OCI-LY3 (cell line): ENCODE data around the gene FGD6.
"Not testable (repeated sequence)": the region's sequence is repeated elsewhere in the genome, so short reads cannot be mapped to it uniquely, and the experiment has no call there.

ENCODE experiments used
- H2AFZ ChIP-seq: fragments of 200-600, 300-600 bp; shearing (Covaris generic); 2 replicates; pipeline ENCODE4 v1.6.0; 2014; ENCODE audit warnings: antibody characterized with exemption, low read depth, low read length
- H3K27ac ChIP-seq: fragments of 200-600, 300-600 bp; sonication (generic); 2 replicates; pipeline ENCODE4 v1.5.1; 2014; ENCODE audit warnings: mild to moderate bottlenecking, low read length, moderate library complexity, mixed read lengths
- H3K27me3 ChIP-seq: fragments of 200-600, 300-600 bp; sonication (generic); 2 replicates; pipeline ENCODE4 v1.6.1; 2014; ENCODE audit warnings: low read depth, low read length, mixed read lengths
- H3K36me3 ChIP-seq: fragments of 200-600, 300-600 bp; sonication (generic); replicated peaks from 2 replicates; pipeline ENCODE3; 2014; ENCODE audit warnings: low read depth, low read length, mixed read lengths
- H3K4me1 ChIP-seq: fragments of 300-600, 200-600 bp; sonication (generic); 2 replicates; pipeline ENCODE4 v1.6.1; 2014; ENCODE audit warnings: low read length, mixed read lengths
- H3K4me2 ChIP-seq: fragments of 200-600, 300-600 bp; sonication (generic); 2 replicates; pipeline ENCODE4 v1.6.1; 2014; ENCODE audit warnings: low read length, mixed read lengths
- H3K4me3 ChIP-seq: fragments of 300-600, 200-600 bp; sonication (generic); 2 replicates; pipeline ENCODE4 v1.5.1; 2014; ENCODE audit warnings: antibody characterized with exemption, mild to moderate bottlenecking, low read length, moderate library complexity
- H3K79me2 ChIP-seq: fragments of 300-600, 200-600 bp; shearing (Covaris generic); 2 replicates; pipeline ENCODE4 v1.6.1; 2014; ENCODE audit warnings: mild to moderate bottlenecking, low read length, mixed read lengths
- H3K9ac ChIP-seq: fragments of 300-600, 200-600 bp; shearing (Covaris generic); 2 replicates; pipeline ENCODE4 v1.6.0; 2014; ENCODE audit warnings: mild to moderate bottlenecking, low read length, moderate library complexity
- H3K9me3 ChIP-seq: fragments of 200-600, 300-600 bp; shearing (Covaris generic); 2 replicates; pipeline ENCODE4 v1.6.1; 2014; ENCODE audit warnings: low read length, mixed read lengths; ENCODE audit not compliant: insufficient read depth
- H4K20me1 ChIP-seq: fragments of 200-600, 300-600 bp; sonication (generic); 2 replicates; pipeline ENCODE4 v1.6.1; 2016; ENCODE audit warnings: low read length, mixed read lengths; ENCODE audit not compliant: insufficient read depth
- CTCF ChIP-seq: fragments of 200-600, 300-600 bp; sonication (generic); IDR thresholded peaks from 2 replicates; pipeline ENCODE4 v1.5.1; 2014; ENCODE audit warnings: antibody characterized with exemption, low read length, low read depth
- EZH2phosphoT487 ChIP-seq: fragments of 200-600 bp; shearing (Covaris generic); IDR thresholded peaks from 2 replicates; pipeline ENCODE4 v1.6.1; 2018; ENCODE audit warnings: antibody characterized with exemption, mixed run types, low read depth

FGD6 gene

GRCh38 chr12:95240556-95240955 is 23.3 kb upstream of the FGD6 start:
- Histone ChIP-seq H3K27ac (no peak overlapping the region), H4K20me1 (peaks cover 8% of the 10 kb centered on the region; the same call in 1 of the 2 replicates), H3K79me2 (peaks cover 4% of the 10 kb centered on the region; the same call in 1 of the 2 replicates), H3K9me3 (no peaks in the 10 kb centered on the region), H3K4me1 (0 out of 2 replicates have a peak, but pooled peaks cover 3% of the 10 kb centered on the region), H3K9ac (no peak overlapping the region), H2AFZ (no peak overlapping the region), H3K4me2 (no peak overlapping the region), H3K27me3 (no peaks in the 10 kb centered on the region), H3K36me3 (peaks cover 4% of the 10 kb centered on the region), H3K4me3 (no peak overlapping the region)
- TF ChIP-seq EZH2phosphoT487 (no peak), CTCF (no peak)

GRCh38 chr12:95239835-95240234 is 22.6 kb upstream of the FGD6 start:
- not testable (repeated sequence) for H2AFZ ChIP-seq, H3K4me2 ChIP-seq, H3K27me3 ChIP-seq

GRCh38 chr12:95239216-95239615 is 21.9 kb upstream of the FGD6 start:
- Histone ChIP-seq H3K79me2 (peaks cover 4% of the 10 kb centered on the region; the same call in 1 of the 2 replicates), H3K9ac (no peak overlapping the region), H3K27ac (no peak overlapping the region), H3K27me3 (no peaks in the 10 kb centered on the region), H3K9me3 (no peaks in the 10 kb centered on the region), H3K4me1 (0 out of 2 replicates have a peak, but pooled peaks cover 3% of the 10 kb centered on the region), H3K36me3 (peaks cover 4% of the 10 kb centered on the region), H4K20me1 (peaks cover 8% of the 10 kb centered on the region; the same call in 1 of the 2 replicates), H3K4me3 (no peak overlapping the region), H3K4me2 (no peak overlapping the region), H2AFZ (no peak overlapping the region)
- TF ChIP-seq EZH2phosphoT487, result no peak

More at GRCh38 chr12:95239835-95240234, 22.6 kb upstream of the FGD6 start:
- H3K36me3 ChIP-seq, H3K9ac ChIP-seq, H4K20me1 ChIP-seq, H3K4me3 ChIP-seq, H3K27ac ChIP-seq, H3K79me2 ChIP-seq, H3K4me1 ChIP-seq, H3K9me3 ChIP-seq: not testable (repeated sequence)

- TF ChIP-seq CTCF, result no peak
- no peak for TF ChIP-seq EZH2phosphoT487
- no peak overlapping the region for H3K27ac ChIP-seq
- H3K36me3 ChIP-seq, result peaks cover 6% of the 10 kb centered on the region
- no peak overlapping the region for H3K4me2 ChIP-seq
- H3K9me3 ChIP-seq, result no peaks in the 10 kb centered on the region
- H3K27me3 ChIP-seq, result no peaks in the 10 kb centered on the region
- H3K9ac ChIP-seq, result no peak overlapping the region
- H3K4me3 ChIP-seq, result no peak overlapping the region
- H4K20me1 ChIP-seq, result peaks cover 8% of the 10 kb centered on the region; the same call in 1 of the 2 replicates
- peaks cover 10% of the 10 kb centered on the region; the same call in 1 of the 2 replicates for H3K79me2 ChIP-seq
- H3K4me1 ChIP-seq, result 0 out of 2 replicates have a peak, but pooled peaks cover 3% of the 10 kb centered on the region
- H2AFZ ChIP-seq, result no peak overlapping the region
Measured at GRCh38 chr12:95238150-95238549, 20.9 kb upstream of the FGD6 start.

- H4K20me1 ChIP-seq, result peaks cover 8% of the 10 kb centered on the region; the same call in 1 of the 2 replicates
- no peaks in the 10 kb centered on the region for H3K27me3 ChIP-seq
- TF ChIP-seq EZH2phosphoT487 (no peak), CTCF (no peak)
Measured at GRCh38 chr12:95237315-95237714, 20.0 kb upstream of the FGD6 start.

GRCh38 chr12:95235621-95236020 is 18.4 kb upstream of the FGD6 start:
- H4K20me1 ChIP-seq, result not testable (repeated sequence)

More at GRCh38 chr12:95237315-95237714, 20.0 kb upstream of the FGD6 start:
- Histone ChIP-seq H3K4me3 (no peak overlapping the region), H3K4me2 (no peak overlapping the region), H3K9ac (no peak overlapping the region), H3K4me1 (0 out of 2 replicates have a peak, but pooled peaks cover 3% of the 10 kb centered on the region), H3K27ac (no peak overlapping the region), H2AFZ (no peak overlapping the region), H3K79me2 (peaks cover 16% of the 10 kb centered on the region; the same call in 1 of the 2 replicates), H3K36me3 (peaks cover 6% of the 10 kb centered on the region), H3K9me3 (no peaks in the 10 kb centered on the region)

GRCh38 chr12:95234187-95234586 is 16.9 kb upstream of the FGD6 start:
- not testable (repeated sequence) for H3K36me3 ChIP-seq, H3K4me1 ChIP-seq, H3K9me3 ChIP-seq, H4K20me1 ChIP-seq, H3K27ac ChIP-seq, H3K9ac ChIP-seq, H3K27me3 ChIP-seq, H3K4me2 ChIP-seq, H2AFZ ChIP-seq, H3K4me3 ChIP-seq
- H3K79me2 ChIP-seq, result peaks cover 15% of the 10 kb centered on the region; the same call in 1 of the 2 replicates

More at GRCh38 chr12:95235621-95236020, 18.4 kb upstream of the FGD6 start:
- not testable (repeated sequence) for H3K4me3 ChIP-seq, H3K27ac ChIP-seq, H3K9ac ChIP-seq, H3K27me3 ChIP-seq, H3K4me2 ChIP-seq, H2AFZ ChIP-seq, H3K4me1 ChIP-seq, H3K36me3 ChIP-seq, H3K9me3 ChIP-seq
- peaks cover 16% of the 10 kb centered on the region; the same call in 1 of the 2 replicates for H3K79me2 ChIP-seq
